VCaP (cell line): ENCODE results near the gene PRAMEF5.
"Not testable (repeated sequence)": the region's sequence is repeated elsewhere in the genome, so short reads cannot be mapped to it uniquely, and the experiment has no call there.

ENCODE experiments used
- H3K27ac ChIP-seq: fragments of 450-650 bp; 2 replicates; pipeline ENCODE4 v1.5.1; 2017
- TF ChIP-seq, protein P1 (sequence below): fragments of 450-650 bp; conservative IDR thresholded peaks from 2 replicates; pipeline ENCODE4 v1.5.1; 2017; ENCODE audit warnings: mild to moderate bottlenecking, moderate library complexity

The PRAMEF5 gene

DNA sequence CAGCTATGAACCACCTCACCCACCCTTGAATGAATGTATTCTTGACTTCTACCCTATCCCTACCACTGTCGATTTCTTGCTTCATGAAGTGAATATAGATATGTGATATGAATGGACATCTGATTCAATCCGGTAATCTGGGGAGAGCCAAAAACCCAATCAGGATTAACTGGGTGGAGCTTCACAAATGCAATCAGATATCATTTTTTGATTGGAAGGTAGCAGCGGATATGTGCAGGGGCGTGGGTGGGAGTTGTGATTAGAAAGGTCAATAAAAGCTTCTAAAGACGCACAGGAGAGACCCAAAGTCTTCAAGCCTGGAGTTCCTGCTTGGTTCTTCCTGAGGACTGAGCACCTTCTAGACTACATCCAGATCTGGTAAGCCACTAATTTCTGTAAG is at the start of gene PRAMEF5:
Gene PRAMEF5 (plus strand): TSS at position 301 of the 400 bp plus-strand sequence. CDS start 5,071 bp downstream, outside the sequence.
- H3K27ac ChIP-seq: not testable (repeated sequence)

DNA sequence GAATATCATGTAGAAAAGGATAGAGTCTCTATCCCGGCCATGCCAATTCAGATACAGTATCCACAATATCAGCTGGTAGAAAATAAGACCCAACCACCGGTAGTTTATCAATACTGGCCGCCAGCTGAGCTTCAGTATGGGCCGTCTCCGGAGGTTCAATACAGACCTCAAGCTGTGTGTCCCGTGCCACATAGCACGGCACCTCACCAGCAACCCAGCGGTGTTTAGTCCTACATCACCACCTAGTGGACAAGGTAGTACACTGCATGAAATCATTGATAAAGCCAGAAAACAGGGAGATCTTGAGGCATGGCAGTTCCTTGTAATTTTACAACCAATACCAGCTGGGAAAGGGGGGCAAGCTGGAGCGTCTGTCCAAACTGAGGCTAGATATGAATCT is 45.3 kb upstream of the PRAMEF5 start:
- not testable (repeated sequence) for H3K27ac ChIP-seq

DNA sequence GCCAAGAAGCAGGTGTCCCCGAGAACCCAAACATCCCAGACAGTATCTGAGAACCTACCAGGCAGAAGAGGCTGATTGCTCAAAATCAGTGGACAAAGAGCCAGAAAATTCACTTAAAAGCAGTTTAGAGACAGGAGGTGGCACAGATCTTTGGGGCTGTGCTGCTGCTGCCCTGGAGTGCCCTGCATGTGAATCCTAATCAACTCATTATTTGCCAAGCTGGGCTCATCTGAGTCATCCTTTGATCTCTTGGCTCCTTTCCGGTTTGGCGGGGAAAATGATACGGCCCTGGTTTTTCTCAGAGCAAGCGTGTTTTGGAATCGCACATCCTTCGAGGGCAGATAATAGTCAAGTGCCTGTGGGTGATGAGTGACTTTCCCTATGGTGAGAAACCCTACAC is 37.4 kb upstream of the PRAMEF5 start:
- H3K27ac ChIP-seq: not testable (repeated sequence)

DNA sequence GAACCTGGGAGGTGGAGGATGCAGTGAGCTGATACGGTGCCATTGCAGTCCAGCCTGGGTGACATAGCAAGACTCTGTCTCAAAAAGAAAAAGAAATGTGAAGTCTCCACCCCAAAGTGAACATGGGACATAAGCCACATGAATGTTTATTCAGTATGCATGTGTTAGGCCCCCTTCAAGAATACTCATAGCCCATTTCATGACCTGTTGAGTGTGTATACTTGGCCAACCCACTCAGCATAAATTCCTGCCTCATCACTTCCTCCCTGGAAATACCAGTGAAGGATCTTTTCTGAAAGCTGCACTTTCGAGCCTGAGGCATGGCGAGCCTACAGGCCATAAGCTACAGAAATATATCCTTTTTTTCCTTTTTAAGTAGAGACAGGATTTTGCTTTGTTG is 34.8 kb upstream of the PRAMEF5 start:
- not testable (repeated sequence) for H3K27ac ChIP-seq

DNA sequence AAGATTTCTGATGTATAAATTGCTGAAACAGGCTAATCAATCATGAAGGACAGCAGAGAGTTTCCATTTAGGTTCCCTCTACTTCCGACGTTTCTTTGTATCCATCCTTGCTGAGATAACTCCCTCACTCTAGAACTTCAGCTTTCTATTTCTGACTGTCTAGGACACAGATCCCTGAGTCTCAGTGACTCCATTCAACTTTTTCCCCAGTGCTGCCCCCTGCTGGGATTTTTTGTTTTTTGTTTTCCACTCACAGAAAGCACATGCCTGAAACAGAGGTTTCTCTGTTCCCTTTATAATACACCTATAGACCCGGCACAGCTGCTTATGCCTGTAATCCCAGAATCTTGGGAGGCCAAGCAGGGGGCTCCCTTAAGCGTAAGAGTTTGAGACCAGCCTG is 31.2 kb upstream of the PRAMEF5 start:
- H3K27ac ChIP-seq: not testable (repeated sequence)

DNA sequence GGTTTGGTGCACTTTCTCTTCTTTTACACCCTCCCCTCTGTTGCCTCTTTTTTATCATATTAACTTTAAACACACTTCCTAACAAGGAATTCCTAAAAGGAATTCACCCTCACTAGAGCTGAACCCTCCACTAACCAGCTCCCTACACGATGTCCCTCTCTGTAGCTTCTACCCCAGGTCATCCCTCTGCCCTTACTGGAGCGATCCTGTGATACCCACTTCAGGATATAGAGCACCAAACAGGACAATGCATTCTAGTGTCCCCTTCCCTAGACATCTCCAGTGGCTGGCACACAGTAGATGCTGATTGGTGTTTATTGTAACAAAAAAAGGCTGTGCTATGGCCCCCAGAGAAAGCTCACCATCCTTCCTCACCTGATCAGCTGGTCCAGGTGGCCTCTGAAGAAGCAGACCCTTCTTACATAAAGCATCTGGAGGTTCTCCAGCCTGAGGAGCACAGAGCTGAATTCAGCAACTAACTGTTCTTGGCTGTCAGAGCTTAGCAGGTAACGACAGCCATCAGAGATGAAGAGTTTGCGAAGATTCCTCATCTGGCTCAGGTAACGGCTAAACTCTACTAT is 29.4 kb upstream of the PRAMEF5 start:
- H3K27ac ChIP-seq: no peak overlapping the region
- TF ChIP-seq, protein P1, sequence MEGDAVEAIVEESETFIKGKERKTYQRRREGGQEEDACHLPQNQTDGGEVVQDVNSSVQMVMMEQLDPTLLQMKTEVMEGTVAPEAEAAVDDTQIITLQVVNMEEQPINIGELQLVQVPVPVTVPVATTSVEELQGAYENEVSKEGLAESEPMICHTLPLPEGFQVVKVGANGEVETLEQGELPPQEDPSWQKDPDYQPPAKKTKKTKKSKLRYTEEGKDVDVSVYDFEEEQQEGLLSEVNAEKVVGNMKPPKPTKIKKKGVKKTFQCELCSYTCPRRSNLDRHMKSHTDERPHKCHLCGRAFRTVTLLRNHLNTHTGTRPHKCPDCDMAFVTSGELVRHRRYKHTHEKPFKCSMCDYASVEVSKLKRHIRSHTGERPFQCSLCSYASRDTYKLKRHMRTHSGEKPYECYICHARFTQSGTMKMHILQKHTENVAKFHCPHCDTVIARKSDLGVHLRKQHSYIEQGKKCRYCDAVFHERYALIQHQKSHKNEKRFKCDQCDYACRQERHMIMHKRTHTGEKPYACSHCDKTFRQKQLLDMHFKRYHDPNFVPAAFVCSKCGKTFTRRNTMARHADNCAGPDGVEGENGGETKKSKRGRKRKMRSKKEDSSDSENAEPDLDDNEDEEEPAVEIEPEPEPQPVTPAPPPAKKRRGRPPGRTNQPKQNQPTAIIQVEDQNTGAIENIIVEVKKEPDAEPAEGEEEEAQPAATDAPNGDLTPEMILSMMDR: no peak

DNA sequence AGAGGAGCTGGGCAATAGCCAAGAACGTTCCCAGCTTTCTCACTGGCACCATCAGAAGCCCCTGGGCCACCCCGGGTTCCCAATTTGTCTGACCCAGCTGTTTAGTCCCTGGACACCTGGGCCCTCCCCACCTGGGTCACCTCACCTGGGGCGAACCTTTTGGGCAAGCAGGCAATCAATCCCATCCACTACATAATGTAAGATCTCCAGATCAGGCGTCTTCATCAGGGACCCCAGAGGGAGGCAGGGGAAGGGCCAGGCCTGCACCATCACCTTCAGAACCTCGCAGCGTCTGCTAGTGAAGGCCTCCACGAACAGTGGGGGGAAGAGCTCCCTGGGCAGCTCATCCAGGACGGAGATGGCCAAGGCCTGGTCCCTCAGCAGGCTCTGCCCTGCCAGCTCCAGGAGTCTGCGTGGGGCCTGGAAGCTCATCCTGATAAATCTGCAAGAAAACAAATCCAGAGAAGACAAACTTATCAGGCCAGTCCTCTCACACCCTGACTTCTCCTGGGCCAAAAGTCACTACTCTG is 28.3 kb upstream of the PRAMEF5 start, which contains the start of gene PRAMEF18:
Gene PRAMEF18 (minus strand): TSS at position 480 of the 530 bp plus-strand sequence. CDS start 48 bp downstream, at position 432.
- not testable (repeated sequence) for H3K27ac ChIP-seq

DNA sequence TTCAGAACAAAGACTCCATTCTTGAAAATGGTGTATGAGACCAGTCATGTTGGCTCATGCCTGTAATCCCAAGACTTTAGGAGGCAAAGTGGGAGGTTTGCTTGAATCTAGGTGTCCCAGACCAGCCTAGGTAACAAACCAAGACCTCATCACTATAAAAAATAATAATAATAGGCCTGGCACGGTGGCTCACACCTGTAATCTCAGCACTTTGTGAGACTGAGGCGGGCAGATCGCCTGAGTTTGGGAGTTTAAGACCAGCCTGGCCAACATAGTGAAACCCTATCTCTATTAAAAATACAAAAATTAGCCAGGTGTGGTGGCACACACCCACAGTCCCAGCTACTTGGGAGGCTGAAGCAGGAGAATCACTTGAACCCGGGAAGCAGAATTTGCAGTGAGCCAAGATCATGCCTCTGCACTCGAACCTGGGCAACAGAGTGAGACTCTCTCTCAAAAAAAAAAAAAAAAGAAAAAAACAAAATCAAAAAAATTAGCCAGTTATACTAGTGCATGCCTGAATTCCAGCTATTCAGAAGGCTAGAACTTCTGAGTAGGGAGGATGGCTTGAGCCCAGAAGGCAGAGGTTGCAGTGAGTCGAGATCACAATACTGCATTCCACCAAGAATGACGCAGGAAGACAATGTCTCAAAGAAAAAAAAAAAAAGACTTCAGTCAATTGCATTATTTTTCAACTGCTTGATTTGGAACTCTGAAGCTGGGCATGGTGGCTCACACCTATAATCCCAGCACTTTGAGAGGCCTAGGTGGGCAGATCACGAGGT is 26.5 kb upstream of the PRAMEF5 start:
- H3K27ac ChIP-seq: not testable (repeated sequence)

DNA sequence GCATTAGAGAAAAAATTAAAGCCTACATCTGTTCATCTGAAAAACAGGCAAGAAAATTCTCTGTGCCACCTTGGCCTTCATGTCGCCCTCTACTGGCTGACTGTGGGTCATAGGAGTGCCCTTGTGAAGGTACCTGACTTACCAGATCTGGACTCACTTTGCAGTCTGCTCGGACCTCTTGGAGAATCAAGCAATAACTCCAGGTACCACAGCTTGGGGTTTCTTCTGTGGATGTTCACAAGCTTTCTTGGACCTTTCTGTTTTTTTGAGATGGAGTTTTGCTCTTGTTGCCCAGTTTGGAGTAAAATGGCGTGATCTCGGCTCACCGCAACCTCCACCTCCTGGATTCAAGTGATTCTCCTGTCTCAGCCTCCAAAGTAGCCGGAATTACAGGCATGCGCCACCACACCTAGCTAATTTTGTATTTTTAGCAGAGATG is 25.6 kb upstream of the PRAMEF5 start:
- no peak overlapping the region for H3K27ac ChIP-seq
- TF ChIP-seq, protein P1: peak; percentile 77

DNA sequence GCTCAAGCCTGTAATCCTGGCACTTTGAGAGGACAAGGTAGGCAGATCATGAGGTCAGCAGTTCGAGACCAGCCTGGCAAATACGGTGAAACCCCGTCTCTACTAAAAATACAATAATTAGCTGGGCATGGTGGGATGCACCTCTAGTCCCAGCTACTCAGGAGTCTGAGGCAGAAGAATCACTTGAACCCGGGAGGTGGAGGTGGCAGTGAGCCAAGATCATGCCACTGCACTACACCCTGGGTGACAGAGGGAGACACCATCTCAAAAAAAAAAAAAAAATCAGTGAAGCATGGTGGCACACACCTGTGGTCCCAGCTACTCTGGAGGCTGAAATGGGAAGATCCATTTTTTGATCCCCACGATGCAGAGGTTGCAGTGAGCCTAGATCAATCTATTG is 23.9 kb upstream of the PRAMEF5 start:
- H3K27ac ChIP-seq: not testable (repeated sequence)

DNA sequence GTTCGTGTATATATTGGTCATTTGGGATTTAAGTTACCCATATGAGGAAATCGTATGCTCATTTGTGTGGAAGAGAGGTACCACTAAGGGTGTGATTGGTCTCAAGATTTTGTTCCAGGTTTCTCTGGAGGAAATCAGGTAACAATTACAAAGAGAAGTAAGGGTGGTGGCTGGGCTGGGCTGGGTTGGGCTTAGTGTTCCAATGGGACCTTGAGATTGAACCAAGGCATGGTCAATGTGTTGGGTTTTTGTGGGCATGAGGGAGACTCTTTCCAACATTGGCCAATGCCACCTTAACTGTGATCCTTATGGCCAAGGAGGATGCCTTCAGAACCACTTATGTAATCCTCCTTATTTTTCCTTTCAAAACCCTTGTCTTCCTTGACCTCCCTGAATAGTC is 23.4 kb upstream of the PRAMEF5 start:
- H3K27ac ChIP-seq: not testable (repeated sequence)

DNA sequence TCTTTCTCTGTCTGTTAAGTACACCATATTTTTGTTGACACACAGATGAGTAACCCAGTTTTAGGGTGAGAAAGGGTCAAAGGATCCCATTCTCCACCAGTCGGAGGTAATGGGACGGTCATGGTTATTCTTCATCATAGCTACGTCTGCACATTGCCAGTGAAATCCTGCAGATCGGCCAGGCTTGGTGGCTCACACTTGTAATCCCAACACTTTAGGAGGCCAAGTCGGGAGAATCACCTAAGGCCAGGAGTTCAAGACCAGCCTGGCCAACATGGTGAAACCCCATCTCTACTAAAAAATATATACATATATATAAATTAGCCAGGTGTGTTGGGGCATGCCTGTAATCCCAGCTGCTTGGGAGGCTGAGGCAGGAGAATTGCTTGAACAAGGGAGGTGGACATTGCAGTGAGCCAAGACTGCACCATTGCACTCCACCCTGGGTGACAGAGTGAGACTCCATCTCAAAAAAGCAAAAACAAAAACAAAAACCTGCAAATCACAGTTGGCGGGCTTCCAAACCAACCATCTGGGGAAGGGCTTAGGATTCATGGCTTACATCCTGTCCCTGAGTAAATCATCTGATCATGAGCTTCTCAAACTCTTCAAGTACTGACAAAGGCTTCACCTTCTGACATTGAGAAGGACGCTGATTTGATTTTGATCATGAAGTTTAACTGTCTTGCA is 22.8 kb upstream of the PRAMEF5 start:
- not testable (repeated sequence) for H3K27ac ChIP-seq

DNA sequence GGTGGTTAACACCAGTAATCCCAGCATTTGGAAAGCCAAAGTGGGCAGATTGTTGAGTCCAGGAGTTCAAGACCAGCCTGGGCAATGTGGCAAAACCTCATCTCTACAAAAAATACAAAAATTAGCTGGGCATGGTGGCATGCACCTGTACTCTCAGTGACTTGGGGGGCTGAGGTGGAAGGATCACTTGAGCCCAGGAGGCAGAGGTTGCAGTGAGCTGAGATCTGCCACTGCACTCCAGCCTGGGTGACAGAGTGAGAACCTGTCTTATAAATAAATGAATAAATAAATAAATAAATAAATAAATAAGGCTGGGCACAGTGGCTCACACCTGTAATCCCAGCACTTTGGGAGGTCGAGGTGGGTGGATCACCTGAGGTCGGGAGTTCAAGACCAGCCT is 21.9 kb upstream of the PRAMEF5 start:
- not testable (repeated sequence) for H3K27ac ChIP-seq

DNA sequence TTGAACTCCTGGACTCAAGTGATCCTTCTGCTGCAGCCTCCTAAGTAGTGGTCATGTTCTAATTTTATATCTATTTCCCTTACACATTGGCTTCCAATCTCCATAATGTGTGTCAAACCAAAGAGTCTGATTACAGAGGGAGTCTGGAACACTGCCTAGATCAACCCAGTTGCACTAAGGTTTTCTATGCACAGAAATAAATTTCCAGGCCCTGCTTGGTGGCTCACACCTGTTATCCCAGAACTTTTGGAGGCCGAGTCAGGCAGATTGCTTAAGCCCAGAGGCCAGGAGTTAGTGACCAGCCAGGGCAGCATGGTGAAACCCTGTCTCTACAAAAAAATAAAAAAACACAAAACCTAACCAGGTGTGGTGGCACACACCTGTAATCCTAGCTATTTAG is 19.9 kb upstream of the PRAMEF5 start:
- not testable (repeated sequence) for H3K27ac ChIP-seq

DNA sequence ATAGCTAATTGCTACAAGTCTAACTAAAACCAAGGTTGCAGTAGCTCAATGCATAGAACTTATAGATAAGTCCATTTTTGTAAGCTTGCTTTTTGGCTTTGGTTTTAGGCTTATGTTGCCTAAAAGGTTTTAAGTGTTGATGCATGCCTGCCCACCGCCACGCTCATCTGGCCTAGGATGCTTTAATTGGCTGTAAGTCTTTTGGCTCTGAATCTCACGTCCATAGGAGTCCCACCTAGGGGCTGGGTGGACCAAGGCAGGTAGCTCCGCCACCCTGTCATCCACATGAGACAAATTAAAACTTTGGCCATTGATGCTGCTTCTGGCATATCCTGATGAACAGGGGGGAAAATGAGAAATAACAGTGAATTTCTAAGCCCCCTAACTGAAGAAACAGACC is 16.4 kb upstream of the PRAMEF5 start:
- not testable (repeated sequence) for H3K27ac ChIP-seq

DNA sequence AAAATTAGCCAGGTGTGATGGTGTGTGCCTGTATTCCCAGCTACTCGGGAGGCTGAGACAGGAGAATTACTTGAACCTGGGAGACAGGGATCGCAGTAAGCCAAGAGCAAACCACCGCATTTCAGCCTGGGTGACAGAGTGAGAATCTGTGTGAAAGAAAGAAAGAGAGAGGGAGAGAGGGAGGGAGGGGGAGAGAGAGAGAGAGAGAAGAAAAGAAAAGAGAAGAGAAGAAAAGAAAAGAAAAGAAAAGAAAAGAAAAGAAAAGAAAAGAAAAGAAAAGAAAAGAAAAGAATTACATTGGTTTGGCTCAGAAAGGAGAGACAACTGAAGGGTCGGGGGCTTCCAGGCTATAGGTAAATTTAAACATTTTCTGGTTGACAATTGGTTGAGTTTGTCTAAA is 14.4 kb upstream of the PRAMEF5 start:
- H3K27ac ChIP-seq: not testable (repeated sequence)

DNA sequence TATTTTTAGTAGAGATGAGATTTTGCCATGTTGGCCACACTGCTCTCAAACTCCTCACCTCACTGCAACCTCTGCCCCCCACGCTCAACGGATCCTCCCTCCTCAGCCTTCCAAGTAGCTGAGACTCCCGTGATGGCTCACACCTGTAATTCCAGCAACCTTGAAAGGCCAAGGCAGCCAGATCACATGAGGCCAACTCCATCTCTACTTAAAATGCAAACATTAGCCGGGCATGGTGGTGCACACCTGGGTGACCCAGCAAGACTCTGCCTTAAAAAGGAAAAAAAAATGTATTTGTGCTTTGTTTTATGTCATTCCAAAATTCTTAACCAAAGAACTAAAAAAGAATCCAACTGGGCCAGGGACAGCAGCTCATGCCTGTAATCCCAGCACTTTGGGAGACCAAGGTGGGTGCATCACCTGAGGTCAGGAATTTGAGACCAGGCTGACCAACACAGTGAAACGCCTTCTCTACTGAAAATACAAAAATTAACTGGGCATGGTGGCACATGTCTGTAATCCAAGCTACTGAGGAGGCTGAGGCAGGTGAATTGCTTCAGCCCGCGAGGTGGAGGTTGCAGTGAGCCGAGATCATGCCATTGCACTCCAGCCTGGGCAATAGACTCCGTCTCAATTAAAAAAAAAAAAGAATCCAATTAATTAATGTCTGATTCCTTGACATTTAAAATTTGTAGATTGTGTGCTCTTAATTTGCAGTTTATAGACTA is 10.3 kb upstream of the PRAMEF5 start:
- not testable (repeated sequence) for H3K27ac ChIP-seq

DNA sequence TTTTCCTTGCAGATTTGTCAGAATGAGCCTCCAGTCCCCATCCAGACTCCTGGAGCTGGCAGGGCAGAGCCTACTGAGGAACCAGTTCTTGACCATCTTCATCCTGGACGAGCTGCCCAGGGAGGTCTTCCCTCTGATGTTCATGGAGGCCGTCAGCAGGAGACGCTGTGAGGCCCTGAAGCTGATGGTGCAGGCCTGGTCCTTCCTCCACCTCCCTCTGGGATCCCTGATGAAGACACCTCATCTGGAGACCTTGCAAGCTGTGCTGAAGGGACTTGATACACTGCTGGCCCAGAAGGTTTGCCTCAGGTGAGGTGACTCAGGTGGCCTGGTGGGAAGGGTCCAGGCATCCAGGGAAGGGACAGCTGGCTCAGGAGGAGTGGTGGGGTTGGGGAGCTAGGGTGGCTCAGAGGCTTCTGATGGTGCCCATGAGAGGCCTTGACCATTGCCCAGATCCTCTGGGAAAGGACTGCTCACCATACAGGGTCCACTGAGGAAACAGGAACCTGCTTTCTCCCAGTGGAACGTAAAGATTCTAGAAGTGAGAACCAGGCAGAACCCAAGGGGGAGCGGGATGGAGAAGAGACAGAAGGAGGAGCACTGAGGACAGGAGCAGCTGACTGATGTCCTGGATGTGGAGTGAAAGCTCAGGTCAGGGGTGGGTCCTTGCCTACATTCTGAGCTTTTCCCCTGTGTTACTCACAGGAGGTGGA is 8.0 kb upstream of the PRAMEF5 start:
- not testable (repeated sequence) for H3K27ac ChIP-seq
